ENCODE measurements around the gene FAM50B. TPM values are rescaled to one million over a fixed set of nuclear protein-coding genes. Genes with fewer than 3 reads are reported as not detected.

FAM50B gene
- total and polyA plus RNA-seq, 2 of the 13 experiments (the other 11 are each of a cell fraction or from before 2014, with no cell fraction given), result 0.05 TPM; not detected in 1

DNA sequence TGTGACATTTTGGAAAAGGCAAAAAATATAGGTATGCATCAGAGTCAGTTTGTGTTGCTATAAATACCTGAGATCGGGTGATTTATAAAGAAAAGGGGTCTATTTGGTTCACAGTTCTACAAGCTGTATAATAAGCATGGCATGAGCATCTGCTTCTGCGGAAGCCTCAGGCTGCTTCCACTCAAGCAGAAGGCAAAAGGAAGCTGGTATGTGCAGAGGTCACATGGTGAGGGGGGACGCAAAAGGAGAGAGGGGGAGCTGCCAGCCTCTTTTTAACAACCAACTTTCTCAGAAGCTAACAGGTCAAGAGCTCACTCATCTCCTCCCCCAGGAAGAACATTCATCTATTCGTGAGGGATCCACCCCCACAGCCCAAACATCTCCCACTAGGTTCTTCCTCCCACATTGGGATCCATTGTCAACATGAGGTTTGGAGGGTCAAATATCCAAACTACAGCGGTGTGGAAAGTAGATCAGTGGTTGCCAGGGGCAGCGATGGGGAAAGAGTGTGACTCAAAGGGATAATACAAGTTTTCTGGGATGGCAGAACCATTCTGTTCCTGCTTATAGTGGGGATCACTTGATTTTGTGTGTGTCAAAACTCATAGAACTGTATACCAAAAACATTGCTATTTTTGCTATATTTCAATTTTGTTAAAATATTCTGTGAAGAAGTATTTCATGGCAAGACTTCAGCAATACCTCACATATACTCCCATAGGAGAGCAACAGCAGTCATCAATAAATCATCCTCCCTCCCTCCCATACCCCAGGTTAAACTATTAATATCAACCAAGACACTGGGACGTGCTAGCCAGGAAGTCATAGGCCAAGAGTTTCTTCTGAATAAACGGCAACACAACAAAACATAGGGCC lies 9.9 kb upstream of the FAM50B start (continued):
- no peak for TF ChIP-seq FOXP1 (IDR thresholded peaks at IDR 0.05)
- TF ChIP-seq FOXP1 (CRISPR knock-in tag; IDR thresholded peaks at IDR 0.05), result peak; percentile 65; the same call in 1 of the 2 replicates
- TF ChIP-seq ZNF75D (CRISPR knock-in tag; IDR thresholded peaks at IDR 0.05; ENCODE audit: borderline replicate concordance), result no peak
- TF ChIP-seq, protein P1, sequence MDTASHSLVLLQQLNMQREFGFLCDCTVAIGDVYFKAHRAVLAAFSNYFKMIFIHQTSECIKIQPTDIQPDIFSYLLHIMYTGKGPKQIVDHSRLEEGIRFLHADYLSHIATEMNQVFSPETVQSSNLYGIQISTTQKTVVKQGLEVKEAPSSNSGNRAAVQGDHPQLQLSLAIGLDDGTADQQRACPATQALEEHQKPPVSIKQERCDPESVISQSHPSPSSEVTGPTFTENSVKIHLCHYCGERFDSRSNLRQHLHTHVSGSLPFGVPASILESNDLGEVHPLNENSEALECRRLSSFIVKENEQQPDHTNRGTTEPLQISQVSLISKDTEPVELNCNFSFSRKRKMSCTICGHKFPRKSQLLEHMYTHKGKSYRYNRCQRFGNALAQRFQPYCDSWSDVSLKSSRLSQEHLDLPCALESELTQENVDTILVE (CRISPR knock-in tag; IDR thresholded peaks at IDR 0.05), result no peak
- TF ChIP-seq TBL1XR1 (IDR thresholded peaks at IDR 0.05; ENCODE audit: borderline replicate concordance, low read length, partially characterized antibody), result no peak
- TF ChIP-seq WIZ (CRISPR knock-in tag; IDR thresholded peaks at IDR 0.05), result no peak
- peak; percentile 65; the same call in 1 of the 2 replicates for TF ChIP-seq ETV5 (CRISPR knock-in tag; IDR thresholded peaks at IDR 0.05; ENCODE audit: borderline replicate concordance)
- no peak for TF ChIP-seq ZNF282 (IDR thresholded peaks at IDR 0.05; ENCODE audit: partially characterized antibody)
- no peak for TF ChIP-seq CCAR2 (optimal IDR thresholded peaks at IDR 0.05; ENCODE audit: low read depth, low read length)
- TF ChIP-seq, protein P2, sequence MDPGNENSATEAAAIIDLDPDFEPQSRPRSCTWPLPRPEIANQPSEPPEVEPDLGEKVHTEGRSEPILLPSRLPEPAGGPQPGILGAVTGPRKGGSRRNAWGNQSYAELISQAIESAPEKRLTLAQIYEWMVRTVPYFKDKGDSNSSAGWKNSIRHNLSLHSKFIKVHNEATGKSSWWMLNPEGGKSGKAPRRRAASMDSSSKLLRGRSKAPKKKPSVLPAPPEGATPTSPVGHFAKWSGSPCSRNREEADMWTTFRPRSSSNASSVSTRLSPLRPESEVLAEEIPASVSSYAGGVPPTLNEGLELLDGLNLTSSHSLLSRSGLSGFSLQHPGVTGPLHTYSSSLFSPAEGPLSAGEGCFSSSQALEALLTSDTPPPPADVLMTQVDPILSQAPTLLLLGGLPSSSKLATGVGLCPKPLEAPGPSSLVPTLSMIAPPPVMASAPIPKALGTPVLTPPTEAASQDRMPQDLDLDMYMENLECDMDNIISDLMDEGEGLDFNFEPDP (CRISPR knock-in tag; conservative IDR thresholded peaks at IDR 0.05), result no peak
- no peak for TF ChIP-seq SMARCC2 (IDR thresholded peaks at IDR 0.05)
- TF ChIP-seq HOXA5 (CRISPR knock-in tag; IDR thresholded peaks at IDR 0.05), result no peak
- no peak for TF ChIP-seq ZNF232 (CRISPR knock-in tag; IDR thresholded peaks at IDR 0.05; ENCODE audit: borderline replicate concordance)
- TF ChIP-seq ZSCAN12 (CRISPR knock-in tag; IDR thresholded peaks at IDR 0.05), result no peak
- no peak for TF ChIP-seq PAF1 (CRISPR knock-in tag; IDR thresholded peaks at IDR 0.05)
- TF ChIP-seq MED8 (CRISPR knock-in tag; IDR thresholded peaks at IDR 0.05; ENCODE audit: insufficient replicate concordance), result no peak
- TF ChIP-seq SSRP1 (CRISPR knock-in tag; IDR thresholded peaks at IDR 0.05), result no peak
- TF ChIP-seq JDP2 (CRISPR knock-in tag; IDR thresholded peaks at IDR 0.05; ENCODE audit: borderline replicate concordance), result no peak; the same call in 1 of the 2 replicates
- no peak for TF ChIP-seq SALL2 (CRISPR knock-in tag; IDR thresholded peaks at IDR 0.05)
- no peak for TF ChIP-seq JUNB (CRISPR knock-in tag; IDR thresholded peaks at IDR 0.05; ENCODE audit: borderline replicate concordance)
- TF ChIP-seq POLR2A (IDR thresholded peaks at IDR 0.05; ENCODE audit: insufficient read depth in 1 of 2, low read depth in 2 of 2, low read length in 2 of 2), result peak; percentile 39 to 89; a peak in 3 of 4 replicates
- no peak for TF ChIP-seq MYNN (CRISPR knock-in tag; IDR thresholded peaks at IDR 0.05; ENCODE audit: low read depth)
- no peak for TF ChIP-seq RBM39 (IDR thresholded peaks at IDR 0.05; ENCODE audit: low read depth, low read length, poor library complexity, severe bottlenecking)
- TF ChIP-seq HDAC6 (IDR thresholded peaks at IDR 0.05; ENCODE audit: low read depth, low read length), result no peak
- no peak for TF ChIP-seq ISX (CRISPR knock-in tag; conservative IDR thresholded peaks at IDR 0.05)
- no peak for TF ChIP-seq ZFP36L1 (CRISPR knock-in tag; IDR thresholded peaks at IDR 0.05)
- TF ChIP-seq ATF1 (CRISPR knock-in tag; IDR thresholded peaks at IDR 0.05), result no peak
- TF ChIP-seq, protein P3, sequence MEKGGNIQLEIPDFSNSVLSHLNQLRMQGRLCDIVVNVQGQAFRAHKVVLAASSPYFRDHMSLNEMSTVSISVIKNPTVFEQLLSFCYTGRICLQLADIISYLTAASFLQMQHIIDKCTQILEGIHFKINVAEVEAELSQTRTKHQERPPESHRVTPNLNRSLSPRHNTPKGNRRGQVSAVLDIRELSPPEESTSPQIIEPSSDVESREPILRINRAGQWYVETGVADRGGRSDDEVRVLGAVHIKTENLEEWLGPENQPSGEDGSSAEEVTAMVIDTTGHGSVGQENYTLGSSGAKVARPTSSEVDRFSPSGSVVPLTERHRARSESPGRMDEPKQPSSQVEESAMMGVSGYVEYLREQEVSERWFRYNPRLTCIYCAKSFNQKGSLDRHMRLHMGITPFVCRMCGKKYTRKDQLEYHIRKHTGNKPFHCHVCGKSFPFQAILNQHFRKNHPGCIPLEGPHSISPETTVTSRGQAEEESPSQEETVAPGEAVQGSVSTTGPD (CRISPR knock-in tag; IDR thresholded peaks at IDR 0.05), result no peak
- TF ChIP-seq ZNF816 (CRISPR knock-in tag; IDR thresholded peaks at IDR 0.05; ENCODE audit: borderline replicate concordance), result 0 out of 2 replicates have a peak, but pooled peaks have one; percentile 37
- no peak for TF ChIP-seq FOXM1 (CRISPR knock-in tag; IDR thresholded peaks at IDR 0.05)

Measured in HepG2 (cell line).